HG03039 (cell line): Measurements from ENCODE around the gene GATA1.
A peak's percentile ranks its signal among the peaks of the same experiment; 100 is the strongest.

Experiments used
- ATAC-seq: cut with Tn5 transposase; IDR thresholded peaks from one replicate; pipeline ENCODE4 v1.9.1; 2021; ENCODE audit warnings: mild to moderate bottlenecking, moderate library complexity; ENCODE audit not compliant: unreplicated experiment

Gene GATA1

DNA sequence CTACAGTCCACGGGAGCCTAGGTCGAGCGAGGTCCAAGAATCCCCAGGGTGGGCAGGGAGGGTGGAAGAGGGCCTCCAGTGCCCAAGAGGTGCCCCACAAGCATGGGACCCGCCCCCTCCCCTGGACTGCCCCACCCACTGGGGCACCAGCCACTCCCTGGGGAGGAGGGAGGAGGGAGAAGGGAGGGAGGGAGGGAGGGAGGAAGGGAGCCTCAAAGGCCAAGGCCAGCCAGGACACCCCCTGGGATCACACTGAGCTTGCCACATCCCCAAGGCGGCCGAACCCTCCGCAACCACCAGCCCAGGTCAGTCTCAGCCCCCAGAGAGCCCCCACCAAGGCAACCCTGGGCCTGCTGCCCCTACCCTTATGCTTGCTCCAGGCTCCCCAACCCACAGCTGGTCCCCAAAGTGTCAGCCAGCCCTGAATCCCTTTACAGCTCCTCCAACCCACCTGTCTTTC, at the start of gene GATA1:
Gene GATA1 (plus strand): TSS at position 250 of the 460 bp plus-strand sequence. CDS start 4,520 bp downstream, outside the sequence.
- no peak for ATAC-seq

GRCh38 chrX:48736878-48737212, 49.5 kb upstream of the GATA1 start:
- no peak for ATAC-seq

- ATAC-seq = peak; percentile 99
Measured at GRCh38 chrX:48737213-48737938, 49.0 kb upstream of the GATA1 start.

GRCh38 chrX:48737940-48738339, 48.5 kb upstream of the GATA1 start:
- ATAC-seq = no peak

GRCh38 chrX:48741834-48742233, 44.6 kb upstream of the GATA1 start:
- no peak for ATAC-seq

DNA sequence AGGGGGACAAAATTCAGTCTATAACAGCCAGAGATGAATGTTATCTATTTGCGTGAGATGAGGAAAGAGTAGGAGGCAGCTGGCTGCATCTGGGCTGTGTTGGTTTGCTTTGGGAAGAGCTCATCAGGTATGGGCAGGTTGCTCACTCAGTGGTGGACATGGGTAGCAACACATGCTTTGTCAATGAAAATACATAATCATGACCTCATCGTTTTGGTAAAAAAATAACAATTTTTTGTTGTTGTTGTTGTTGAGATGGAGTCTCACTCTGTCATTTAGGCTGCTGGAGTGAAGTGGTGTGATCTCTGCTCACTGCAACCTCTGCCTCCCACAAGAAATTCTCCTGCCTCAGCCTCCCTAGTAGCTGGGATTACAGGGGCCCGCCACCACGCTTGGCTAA, 41.2 kb upstream of the GATA1 start:
- ATAC-seq = no peak

GRCh38 chrX:48747415-48748016, 38.9 kb upstream of the GATA1 start:
- ATAC-seq = no peak

DNA sequence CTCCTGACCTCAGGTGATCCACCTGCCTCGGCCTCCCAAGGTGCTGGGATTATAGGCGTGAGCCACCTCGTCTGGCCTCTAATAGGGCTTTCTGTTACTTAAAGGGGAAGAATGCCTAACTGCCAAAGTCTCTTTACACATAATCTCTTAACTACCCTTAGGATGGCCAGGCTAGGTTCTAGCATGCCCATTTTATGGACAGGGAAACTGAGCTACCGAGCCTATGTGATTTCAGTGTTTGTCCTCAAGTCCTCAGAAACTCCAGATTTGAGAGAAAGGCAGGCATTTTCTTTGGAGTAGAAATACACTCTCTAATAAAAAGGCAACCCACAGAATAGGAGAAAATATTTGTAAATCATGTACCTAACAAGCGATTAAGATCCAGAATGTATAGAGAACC, 37.2 kb upstream of the GATA1 start:
- no peak for ATAC-seq

DNA sequence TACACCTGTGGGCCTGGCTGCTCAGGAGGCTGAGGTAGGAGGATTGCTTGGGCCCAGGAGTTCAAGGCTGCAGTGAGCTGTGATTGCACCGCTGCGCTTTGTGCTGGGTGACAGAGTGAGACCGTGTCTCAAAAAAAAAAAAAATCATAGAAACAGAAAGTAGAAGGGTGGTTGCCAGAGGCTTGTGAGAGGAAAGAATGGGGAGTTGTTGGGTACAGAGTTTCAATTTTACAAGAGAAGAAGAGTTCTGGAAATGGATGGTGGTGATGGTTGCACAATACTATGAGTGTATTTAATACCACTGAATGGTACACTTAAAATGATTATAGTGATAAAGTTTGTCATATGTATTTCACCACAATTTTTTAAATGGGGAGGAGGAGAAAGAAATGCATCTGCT, 35.0 kb upstream of the GATA1 start:
- no peak for ATAC-seq

DNA sequence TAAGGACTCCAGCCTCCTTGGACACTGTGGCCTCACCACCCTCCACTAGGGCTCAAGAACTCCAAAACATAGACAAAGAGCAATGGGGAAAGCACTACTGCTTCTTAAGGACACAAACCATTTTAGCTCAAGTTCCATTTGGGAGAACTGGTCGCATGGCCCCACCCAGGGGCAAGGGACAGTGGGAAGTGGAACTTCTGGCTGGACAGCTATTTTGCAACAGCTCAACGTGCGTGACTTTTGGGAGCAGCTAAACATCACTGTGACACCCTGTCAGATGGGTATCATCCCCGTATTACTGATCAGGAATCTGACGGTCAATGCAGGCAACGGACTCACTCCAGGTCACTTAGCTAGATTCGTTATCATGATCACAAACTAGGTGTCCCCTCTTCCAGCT, 33.9 kb upstream of the GATA1 start:
- no peak for ATAC-seq

- no peak for ATAC-seq
Measured at GRCh38 chrX:48753708-48754228, 32.6 kb upstream of the GATA1 start.

- no peak for ATAC-seq
Measured at GRCh38 chrX:48754238-48754637, 32.2 kb upstream of the GATA1 start.

DNA sequence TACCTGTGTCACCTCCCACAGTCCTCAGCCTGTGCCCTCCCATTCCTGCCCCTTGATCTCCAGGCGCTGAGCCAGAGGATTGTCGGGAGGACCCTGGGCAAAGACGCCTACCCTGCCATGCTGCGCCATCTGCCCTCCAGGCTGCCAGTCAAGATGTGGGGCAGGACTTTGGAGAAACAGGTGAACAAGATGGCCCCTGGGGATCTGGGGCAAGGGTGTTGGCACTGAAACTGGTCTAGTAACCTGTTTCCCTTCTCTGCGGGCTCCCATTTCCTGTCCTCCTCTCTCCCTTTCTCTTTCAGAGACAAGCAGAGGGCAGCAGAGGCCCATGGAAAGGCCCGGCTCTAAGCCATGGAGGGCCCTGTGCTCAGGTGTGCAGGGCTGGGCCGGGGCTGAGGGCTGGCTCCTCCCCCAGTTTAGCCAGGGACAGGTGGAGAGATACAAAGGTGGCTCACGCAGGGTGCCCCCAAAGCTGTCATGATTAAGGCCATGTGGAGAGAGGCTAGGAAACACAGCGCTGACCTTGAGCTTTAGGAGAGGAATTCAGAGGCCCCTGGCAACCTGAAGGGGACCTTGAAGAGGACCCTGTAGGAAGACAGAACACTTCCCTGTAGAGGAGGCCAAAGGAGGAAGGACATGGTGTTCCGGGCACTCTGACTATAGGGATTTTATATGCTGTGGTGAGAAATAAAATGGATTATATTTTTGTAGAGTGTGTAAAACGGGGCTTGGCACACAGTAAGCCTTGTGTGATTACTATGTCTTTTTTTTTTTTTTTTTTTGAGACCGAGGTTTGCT, 24.5 kb upstream of the GATA1 start, which contains the start of gene GLOD5:
Gene GLOD5 (plus strand): TSS at position 74 of the 798 bp plus-strand sequence. CDS start 44 bp downstream, at position 118.
- ATAC-seq = no peak

GRCh38 chrX:48769230-48769629, 17.2 kb upstream of the GATA1 start:
- ATAC-seq = no peak

GRCh38 chrX:48770296-48770695, 16.1 kb upstream of the GATA1 start:
- ATAC-seq = no peak

DNA sequence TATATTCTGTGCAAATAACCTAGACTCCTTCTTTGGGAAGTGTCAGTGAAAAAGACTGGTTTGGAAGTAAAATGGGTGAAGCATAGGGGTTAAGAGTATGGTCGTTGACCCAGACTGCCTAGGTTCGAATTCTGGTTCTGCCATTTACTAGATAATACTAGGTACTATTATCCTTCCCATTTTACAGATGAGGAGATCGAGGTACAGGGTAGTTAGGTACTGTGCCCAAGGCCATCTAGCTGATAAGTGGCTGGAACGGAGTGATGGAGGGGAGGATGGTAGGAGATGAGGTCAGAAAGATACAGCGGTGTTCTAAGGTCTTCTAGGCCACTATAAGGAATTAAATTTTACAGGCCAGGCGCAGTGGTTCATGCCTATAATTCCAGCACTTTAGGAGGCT, 13.8 kb upstream of the GATA1 start:
- ATAC-seq = no peak

DNA sequence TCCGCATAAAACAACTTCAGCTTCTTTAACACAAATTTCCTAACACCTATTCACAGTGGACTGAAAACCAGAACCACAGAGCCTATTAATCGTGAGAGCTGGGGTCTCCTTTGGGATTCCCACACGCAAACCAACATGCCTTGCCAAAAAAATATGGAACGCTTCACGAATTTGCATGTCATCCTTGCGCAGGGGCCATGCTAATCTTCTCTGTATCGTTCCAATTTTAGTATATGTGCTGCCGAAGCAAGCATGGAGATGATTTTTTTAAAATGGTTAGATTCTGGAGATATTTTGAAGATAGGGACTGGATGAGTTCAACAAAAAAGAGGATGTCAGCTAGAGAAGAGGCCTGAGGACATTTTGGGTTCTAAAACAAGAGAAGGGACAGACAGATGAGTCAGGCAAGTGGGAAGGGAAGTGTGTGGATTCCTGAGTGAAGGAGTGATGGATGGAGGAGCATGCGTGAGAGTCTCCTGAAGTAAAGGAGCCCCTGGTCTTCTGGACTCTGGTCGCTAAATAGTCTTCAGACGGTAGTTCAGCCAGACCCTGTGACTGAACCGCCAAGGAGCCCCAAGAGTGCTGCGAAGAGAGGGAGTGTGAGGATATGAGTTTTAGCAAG, 9.5 kb upstream of the GATA1 start:
- no peak for ATAC-seq

DNA sequence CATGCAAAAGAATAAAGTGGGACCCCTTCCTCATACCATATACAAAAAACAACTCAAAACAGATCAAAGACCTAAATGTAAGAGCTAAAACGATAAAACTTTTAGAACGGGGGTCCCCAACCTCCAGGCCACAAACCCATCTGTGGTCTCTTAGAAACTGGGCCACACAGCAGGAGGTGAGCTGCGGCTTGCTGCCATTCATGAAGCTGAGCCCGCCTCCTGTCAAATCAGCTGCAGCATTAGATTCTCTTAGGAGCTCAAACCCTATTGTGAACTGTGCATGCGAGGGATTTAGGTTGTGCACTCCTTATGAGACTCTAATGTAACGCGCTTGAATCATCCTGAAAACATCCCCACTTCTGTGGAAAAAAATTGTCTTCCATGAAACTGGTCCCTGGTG, 7.0 kb upstream of the GATA1 start:
- ATAC-seq = no peak

DNA sequence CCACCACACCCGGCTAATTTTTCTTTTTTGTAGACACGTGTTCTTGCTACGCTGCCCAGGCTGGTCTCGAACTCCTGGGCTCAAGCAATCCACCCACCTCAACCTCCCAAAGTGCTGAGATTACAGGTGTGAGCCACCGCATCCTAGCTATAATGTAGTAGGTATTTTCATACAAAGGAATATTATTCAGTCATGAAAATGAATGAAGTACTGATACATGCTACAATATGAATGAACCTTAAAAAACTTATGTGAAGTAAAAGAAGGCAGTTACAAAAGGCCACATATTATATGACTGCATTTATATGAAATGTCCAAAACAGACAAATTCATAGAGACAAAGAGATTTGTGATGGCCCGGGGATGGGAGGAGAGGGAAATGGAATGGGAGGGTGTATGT, 4.7 kb upstream of the GATA1 start:
- no peak for ATAC-seq

GRCh38 chrX:48782216-48782615, 4.2 kb upstream of the GATA1 start:
- no peak for ATAC-seq

DNA sequence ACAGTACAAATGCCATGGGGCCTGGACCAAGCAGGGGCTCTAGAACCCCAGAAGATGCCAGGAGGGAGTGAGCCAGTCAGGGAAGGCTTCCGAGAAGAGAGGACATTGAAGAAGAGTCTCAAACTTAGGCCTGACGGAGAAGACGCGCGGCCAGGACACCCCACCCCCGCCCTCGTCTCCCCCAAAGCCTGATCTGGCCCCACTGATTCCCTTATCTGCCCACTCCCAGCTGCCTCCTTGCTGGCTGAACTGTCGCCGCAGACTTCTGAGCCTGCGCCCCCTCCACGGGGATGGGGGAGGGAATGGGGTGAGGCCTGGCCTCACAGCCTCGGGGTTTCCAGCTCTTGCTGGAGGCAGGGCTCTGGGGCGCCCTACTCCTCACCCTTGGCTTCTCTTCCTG, 3.6 kb upstream of the GATA1 start:
- ATAC-seq = no peak
